ENCODE results near the gene ARHGEF17.

GRCh38 chr11:73348838-73349237, 40.8 kb downstream of the ARHGEF17 start:
- TF ChIP-seq CTCF (IDR thresholded peaks at IDR 0.05) (no peak), POLR2A (IDR thresholded peaks at IDR 0.05) (no peak)

All from right lobe of liver (tissue), 4 donors.